Islet of Langerhans (tissue), 1 donor: ENCODE results near the gene OTUD5.

Source experiments
- FAIRE-seq: peaks from one replicate; lab custom pipeline; 2011; peaks lifted over from hg19 to GRCh38; lab: Jason Lieb, UNC

Gene OTUD5

DNA sequence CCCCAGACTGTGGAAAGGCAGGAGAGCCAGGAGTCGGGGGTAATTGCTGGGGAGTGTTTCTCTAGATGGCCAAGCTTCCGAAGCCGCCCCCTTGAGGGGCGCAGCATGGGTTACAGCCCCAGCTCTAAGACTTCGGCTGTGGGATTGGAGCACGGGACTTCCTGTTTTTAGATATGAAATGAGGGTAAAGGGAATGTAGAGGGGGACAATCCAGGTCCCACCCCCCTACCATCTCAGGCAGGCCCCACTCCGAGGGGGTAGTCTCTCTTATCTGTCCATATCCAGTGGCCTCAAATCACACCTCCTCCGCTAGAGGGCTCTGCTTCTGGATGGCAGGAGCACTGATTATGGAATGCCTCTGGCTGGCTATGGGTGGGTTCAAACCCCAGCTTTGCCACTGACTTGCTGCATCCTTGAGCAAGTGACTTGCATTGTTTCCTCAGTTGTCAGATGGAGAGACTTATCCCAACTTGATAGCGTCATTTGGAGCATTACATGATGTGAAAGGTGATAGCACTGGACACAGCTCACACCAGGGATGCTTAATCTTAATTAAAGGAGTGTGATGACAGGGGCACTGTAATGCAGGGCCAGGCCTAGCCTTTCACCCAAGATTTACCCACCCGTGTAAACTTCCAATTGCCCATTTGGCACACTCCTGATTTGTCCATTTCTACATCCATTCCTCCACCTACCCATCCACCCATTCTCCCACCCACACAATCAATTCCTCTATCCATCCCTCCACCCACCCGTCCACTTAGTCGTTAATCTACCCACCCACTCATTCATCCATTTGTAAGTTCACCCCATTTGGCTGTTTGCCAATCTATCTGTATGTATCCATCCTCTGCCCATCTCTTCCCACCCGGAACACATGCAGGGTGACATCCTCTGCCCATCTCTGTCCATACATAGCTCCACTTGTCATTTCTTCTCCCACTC lies 15.1 kb upstream of the OTUD5 start:
- no peak for FAIRE-seq

DNA sequence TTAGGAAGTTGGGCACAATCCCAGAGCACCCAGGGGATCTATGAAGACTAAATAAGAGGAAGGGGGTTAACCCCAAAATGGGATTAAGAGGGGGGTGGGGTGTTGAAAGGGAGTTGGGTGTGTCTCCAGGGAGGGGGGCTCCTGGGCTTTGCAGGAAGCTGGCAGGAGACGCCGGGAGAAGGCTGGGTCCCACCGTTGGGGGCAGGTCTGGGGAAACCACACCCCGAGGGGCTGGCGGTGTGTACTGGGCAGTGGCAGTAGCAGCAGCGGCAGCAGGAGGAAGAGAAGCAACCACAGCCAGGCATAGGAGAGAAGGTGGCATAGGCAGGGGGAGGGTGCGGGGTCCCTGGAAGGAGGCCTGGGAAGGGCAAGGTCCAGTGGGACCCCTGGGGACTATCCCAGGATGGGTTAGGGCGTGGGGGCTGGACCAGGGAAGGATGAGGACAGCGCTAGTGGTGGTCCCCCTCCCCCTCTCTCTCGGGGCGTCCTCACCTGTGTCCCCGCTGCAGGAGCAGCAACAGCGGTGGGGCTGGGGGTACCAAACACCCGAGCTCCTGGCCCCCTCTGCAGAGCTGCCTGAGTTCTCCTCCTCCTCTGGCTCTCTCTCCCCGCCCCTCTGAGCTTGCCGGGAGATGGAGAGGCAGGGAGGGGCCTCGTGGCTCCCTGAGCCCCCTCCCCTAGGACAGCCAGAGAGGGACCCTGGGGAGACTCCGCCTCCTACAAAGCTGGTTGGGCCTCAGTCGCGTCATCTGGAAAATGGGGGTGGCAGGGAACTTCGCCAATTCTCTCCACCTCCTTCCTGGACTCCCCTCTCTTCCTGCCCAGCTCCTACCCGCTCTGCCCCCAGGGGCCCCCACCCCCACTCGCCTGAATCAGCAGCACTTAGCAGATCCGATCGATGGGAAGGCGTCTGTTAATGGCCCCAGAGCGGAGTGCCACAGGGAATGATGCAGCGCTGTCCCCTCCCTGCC lies 14.1 kb upstream of the OTUD5 start, which contains the start of gene KCND1:
Gene KCND1, minus strand, starts transcription at position 596 of the 971 bp plus-strand sequence. CDS start 1,573 bp downstream, outside the sequence.
- no peak for FAIRE-seq

DNA sequence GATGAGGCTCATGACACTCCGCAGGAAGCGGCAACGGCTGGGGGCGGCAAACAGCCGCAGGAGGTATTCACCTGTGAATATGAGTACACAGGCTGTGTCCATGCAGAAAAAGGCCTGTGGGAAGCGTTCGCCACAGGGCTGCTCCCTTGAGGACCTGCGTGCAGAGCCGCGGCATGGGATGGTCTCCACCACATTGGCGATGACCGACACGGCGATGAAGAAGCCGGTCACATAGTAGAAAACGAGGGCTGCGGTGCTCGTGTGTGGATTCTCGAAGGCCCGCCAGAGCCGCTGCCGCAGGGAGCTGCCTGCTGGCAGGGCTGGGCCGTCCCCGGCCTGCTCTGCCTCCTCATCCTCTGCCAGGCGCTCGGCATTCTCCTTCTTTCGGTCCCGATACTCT lies 12.1 kb upstream of the OTUD5 start:
- FAIRE-seq: no peak

DNA sequence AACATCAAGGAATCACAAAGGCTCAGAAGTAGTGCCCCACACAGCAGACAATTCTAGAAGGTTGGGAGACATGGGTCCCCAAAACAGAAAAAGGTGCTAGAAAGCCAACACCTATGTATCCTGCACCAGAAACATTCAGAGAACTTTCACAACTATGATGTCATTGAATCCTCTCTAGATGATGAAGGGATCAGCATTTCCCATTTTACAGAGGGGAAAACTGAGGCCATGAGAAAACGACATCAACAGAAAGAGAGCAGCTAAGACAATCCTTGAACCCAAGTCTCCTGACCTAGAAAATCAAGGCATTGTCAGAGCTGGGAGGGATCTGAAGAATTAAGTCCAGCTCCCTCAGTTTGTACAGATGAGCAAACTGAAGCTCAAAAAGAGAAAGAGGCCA lies 11.0 kb upstream of the OTUD5 start:
- FAIRE-seq: no peak

DNA sequence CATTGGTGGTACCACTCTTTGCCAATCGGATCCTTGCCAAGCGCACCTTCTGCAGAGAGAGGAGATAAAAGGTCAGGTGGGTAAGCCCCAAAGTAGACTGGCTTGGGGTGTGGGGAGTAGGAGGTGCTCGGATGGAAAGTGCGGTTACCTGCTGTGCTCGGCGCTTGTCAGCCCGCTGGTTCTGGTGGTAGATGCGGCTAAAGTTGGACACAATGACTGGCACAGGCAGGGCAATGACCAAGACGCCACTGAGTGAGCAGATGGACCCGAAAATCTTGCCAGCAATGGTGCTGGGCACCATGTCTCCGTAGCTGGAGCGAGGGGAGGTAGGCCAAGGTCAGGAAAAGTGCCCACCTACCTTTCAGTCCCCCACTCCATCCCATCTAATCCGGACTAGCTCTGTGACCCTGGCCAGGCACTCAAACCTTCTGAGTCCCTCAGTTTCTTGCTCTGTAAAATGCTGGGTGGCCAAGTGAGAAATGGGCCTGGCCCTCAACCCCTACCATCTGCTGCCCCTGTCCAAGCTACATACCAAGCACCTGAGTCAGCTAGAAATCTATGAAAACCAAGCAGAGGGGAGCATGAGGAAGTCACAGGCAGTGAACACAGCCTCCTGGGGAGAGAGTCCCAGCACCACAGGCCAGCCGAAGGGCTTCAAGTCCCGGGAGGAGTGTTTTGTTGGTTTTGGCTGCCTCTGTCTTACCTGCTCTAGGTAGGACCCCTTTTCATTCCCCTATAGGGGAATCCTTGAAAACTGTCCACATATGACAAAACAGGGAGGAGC lies 9.6 kb upstream of the OTUD5 start:
- no peak for FAIRE-seq

DNA sequence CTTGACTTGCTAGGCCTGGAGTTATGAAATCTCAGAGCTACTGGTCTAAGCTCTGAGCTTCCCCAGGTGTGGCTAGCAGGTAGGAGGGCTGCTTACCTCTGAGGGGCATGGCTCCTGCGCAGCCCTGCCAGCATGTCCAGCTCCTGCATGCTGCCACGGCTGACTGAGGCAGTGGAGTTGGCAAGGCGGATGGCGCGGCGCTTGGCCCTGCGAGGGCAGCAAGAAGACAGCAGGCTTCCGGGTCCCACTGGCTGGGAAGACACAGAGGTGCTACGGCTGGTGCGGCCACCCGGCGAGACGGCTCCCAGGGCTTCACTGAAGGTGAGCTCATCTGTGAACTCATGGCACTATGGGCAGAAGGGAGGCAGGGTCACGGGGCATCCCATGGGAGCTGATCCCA lies 8.6 kb upstream of the OTUD5 start:
- no peak for FAIRE-seq

DNA sequence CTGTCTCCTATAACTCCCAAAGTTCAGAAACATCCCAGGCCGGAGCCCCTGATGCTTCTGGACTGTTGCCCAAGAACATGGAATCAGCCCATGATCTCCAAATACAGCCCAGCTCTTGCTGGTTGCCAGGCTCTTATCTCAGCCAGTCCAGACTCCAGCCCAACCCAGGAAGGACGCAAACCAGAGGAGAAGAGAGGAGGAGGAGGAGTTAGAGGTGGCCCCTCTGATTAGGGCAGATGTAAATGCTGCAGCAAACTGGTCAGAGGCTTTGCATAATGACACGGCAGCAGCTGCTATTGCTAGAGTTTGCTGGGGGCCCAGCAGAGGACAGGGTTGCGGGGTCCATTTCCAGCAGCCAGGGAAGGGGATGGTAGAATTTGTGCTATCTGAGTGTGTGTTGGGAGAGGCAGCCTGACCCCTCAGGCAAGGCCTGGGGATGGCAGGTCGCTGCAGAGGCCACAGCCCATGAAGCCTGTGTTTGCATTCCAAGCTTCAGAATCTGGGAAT lies 4.2 kb upstream of the OTUD5 start:
- no peak for FAIRE-seq

DNA sequence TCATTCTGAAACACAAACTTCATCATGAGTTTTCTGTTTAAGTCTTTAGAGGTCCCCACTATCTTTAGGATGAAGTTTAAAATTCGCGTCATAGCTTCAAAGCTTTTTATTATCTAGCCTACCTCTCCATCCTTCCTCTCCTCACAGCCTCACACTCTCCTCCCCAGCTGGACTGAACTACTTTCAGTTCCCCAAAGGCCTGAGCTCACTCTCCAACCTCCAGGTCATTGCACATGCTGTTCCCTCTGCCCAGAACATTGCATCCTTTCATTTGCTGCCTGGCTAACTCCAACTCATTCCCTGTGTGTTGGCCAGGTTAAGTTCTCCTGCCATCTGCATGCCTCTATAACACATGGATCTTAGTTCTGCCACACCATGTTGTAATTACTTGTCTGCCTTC lies 2.9 kb upstream of the OTUD5 start:
- no peak for FAIRE-seq

DNA sequence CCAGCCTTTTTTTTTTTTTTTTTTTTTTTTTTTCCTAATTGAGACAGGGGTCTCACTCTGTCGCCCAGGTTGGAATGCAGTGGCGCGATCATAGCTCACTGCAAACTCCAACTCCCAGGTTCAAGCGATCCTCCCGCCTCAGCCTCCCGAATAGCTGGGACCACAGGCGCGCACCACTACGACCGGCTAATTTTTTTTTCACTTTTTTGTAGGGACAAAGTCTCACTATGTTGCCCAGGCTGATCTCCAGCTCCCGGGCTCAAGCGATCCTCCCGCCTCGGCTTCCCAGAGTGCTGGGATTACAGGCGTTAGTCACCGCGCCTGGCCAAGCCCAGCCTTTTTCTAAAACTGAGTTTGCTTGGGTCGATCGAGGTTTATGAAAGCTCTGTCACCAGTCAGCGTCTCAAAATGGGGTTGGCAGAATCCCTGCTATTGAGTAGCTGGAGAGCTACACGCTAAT lies 1.3 kb upstream of the OTUD5 start:
- FAIRE-seq: peak; percentile 13

DNA sequence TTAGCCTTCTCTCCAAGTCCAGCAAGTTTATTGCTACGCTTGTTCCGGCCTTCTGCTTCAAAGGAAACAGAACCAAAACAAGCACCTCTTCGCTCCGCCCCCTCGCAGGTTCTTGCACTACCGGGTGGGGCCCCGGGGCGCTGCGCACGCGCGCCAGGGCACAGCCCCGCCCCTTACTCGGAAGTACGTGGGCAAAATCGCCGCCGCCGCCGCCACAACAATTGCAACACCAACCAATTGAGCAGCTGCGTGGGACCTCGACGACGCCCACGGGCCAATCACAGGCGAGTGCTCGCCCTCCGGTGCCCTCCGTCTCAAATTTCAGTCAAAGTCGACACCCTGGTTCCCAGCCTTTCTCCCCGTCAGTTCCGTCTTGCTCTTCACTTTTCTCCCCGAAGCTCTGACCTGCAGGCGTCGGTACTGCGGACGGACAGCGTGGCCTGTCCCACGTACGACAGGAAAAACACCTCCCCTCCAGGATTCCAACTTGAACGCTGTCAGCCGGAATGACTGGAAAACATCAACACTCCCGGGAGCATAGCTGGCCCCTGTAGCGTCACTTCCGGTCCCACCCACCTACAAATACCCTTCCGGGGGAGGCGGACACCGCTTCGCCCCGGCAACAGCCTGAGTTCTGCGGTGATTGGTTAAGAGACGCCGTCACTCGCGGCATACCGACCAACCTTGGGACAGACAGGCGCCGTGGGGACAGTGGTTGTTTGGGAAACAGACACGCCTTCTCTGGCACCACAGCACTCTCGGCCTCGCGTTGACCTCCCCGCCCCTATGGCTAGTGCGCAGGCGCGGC lies 624 bp upstream of the OTUD5 start:
- peak; percentile 91 for FAIRE-seq

DNA sequence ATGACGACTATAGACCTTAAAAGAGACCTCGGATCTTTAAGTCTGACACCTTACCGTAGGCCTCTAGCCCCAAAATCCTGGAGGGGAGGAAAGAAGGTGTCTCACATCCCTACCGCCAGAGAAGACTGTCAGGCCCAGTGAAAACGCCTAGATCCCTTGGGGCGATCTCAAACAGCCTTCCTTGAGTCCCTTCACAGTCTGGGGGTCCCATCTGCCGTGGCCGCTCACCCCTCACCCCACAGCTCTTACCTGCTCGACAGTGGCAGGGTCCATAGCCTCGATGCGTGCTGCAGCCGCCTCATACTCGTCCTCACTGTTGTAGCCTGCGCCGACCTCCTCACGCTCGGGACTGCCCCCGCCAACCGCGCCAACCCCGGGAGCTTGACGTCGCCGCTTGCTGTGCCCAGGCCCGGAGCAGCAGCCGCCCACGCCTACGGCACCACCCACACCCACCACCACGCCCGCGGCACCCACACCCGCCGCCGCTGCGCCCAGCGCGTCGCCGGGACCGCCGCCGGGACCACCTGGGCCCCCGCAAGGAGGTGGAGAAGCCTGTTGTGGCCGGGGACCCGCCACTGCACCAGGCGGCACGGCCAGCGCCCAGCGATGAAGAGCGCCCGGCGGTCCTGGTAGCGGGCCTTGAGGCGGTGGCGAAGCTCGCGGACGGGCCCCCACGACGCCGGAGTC lies 536 bp downstream of the OTUD5 start:
- no peak for FAIRE-seq

DNA sequence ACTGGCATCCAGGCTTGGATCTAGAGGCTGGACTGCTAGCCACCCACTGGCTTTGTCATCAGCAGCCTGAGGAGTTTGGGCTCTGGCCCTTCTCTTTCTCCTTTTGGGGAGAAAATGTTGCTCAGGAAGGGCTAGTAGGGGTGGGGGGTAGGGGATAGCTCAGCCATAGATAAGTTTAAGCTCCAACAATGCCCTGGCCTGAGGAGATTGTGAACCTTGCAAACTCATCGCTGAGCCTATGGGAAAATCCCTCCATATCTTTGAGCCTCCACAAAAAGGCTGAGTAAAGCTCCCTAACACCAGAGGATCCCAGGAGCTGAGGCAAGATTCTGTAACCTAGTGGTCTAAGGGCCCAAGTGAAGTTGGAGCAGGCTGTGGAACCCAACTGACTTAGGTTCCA lies 8.8 kb downstream of the OTUD5 start:
- no peak for FAIRE-seq

DNA sequence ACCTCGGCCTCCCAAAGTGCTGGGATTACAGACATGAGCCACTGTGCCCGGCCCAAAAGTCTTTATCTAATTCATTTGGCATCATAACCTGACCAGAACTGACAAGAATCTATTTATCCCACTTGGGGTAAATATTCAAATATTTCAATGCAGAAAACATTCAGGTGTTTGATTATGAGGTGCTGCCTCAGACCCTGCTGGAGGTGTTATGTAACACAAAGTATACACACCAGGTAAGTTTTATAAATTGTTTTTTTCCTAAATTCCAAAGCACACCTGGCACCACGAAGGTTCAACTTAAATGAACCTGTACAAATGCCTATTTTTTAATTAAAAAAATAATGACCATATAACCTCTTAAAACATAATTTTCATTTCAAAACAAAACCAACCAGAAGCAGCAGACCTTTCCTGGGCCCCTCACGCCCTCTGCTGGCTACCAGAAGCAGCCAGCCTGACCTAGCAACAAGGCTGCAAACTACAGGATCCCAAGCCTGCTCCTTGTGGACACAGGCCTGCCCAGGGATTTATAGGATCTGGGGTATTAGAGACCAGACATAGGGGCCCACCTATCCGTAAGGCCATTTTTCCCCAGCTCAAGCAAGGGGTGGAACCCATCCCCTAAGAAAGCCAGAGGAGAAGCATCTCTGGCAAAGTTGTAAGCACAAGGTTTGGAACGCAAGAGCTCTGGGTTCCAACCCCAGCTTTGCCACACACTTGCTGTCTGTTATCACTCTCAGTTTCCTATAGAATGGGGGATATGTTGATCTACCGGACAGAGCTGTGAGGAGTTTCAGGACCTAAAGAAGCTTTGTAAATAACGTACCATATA lies 11.7 kb downstream of the OTUD5 start:
- peak; percentile 21 for FAIRE-seq

DNA sequence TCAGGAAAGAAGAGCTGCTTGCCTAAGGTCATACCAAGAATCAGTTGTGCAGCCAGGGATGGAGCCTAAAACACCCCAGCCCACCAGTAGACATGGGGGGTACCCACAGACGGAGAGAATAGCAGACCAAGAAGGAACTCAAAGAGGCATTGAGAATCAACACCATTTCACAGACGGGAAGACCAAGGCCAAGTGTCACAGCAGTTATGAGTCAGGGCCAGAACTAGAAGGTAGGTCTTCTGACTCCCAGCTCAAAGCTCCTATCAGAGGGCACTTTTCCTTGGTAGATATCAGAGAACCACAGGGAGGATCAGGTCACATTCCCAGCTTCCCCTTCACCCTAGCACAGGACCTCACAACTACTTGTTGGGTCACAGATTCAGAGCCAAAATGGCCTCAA lies 14.5 kb downstream of the OTUD5 start:
- no peak for FAIRE-seq

DNA sequence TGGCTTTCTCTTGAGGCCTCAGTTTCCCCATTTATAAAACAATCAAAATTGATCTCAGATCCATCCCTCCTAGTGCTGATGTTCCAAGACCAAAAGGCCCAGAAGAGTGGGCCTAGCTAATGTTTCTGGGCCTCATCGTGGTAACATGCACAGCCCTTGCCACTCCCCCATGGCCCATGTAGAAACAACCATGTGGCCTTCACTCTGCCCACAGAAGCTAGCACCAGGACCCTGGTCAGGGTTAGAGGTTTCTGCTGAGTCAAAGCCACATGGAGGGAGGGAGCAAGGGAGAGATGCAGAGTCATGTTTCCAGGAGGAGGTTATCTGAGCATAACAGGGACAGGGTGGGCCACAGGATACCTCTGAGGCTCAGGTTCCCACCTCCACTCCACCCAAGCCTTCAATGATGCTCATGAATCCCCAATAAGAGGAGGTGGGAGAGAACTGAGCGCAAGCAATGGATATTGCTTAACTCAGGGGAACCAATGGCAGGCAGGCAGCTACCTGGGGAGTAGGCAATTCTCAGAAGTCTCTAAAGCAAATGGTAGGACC lies 16.9 kb downstream of the OTUD5 start:
- FAIRE-seq: no peak

DNA sequence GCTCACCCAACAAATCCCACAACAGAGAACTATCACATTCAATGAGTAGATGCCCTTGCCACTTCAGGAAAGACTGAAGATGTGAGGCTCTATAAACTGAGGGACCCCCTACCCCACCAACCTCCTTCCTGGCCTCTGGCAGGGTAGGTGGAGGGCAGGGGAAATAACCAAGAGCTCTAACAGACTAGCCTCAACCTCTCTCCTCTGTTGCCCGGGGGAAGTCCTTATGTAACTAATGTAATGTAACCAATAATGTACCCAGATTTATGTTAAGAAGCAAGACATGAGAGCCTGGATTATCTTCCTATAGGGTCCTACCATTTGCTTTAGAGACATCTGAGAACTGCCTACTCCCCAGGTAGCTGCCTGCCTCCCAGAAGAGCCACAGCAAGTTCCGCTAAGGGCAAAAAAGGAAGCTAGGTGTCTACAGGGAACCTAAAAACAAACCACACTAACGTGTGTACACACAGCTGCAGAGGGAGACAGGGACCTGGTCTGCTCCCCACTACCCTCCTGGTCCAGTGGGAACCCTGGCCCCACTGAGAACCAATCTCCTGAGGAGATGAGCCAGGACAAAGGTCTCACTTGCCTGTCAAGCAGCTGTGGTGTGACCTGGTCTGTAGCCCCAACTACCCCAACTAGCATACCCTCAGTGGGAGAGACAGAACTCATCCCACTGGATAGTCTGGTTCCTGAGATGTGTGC lies 17.7 kb downstream of the OTUD5 start:
- FAIRE-seq: no peak

DNA sequence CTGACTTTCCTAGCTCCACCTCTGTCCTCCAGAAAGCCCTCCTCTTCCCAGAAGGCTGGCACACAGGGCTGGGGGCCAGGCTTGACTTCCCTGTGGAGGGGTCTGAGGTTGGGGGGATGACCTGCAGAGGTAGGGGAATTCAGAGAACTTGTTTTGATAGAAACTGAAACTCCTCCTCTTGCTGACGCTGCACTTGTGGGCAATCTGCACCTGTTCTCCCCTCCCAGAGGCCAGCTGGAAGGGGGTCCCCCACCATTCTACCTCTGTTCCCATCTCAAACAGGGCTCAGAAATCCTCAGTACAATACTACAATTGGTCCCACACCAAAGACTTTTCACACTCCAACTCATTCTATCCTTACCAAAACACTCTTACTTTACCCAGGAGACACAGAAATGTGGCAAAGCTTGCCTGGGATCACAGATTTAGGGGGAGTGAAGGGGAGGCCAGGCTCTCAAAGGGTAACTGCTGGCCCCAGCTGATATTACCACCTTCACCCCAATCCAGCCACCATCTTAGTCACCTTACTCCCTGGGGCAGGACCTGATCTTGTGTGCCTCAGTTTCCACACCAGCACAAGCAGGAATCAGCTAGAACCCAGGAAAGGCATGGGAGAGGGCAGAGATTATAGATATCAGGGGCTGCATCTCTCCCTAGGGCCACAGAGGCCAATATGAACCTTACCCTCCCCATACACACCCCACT lies 18.5 kb downstream of the OTUD5 start:
- FAIRE-seq: no peak
